Spinal cord (tissue), 10 donors: ENCODE data around the gene TTC19. TPM values are rescaled to one million over a fixed set of nuclear protein-coding genes. Genes with fewer than 3 reads are reported as not detected.

Experiments
- DNase-seq, 6 donors: peaks; one replicate each; pipeline versions ENCODE4 v3.0.0 to v3.0.0-alpha.2; 2013 to 2015; ENCODE audit warnings: low spot score in 6 of 6, low read depth in 4 of 6
- H3K27ac ChIP-seq: one replicate; pipeline ENCODE4 v1.5.1; 2013; ENCODE audit warnings: low read depth, low read length, control low read depth
- H3K27me3 ChIP-seq: one replicate; pipeline ENCODE4 v1.6.1; 2013; ENCODE audit warnings: low read length; ENCODE audit not compliant: control insufficient read depth, insufficient read depth
- H3K36me3 ChIP-seq: one replicate; pipeline ENCODE4 v1.6.1; 2013; ENCODE audit warnings: low read length; ENCODE audit not compliant: control insufficient read depth, insufficient read depth
- H3K4me1 ChIP-seq: one replicate; pipeline ENCODE4 v1.6.1; 2013; ENCODE audit warnings: low read length; ENCODE audit not compliant: control insufficient read depth, insufficient read depth
- H3K4me3 ChIP-seq: one replicate; pipeline ENCODE4 v1.5.1; 2013; ENCODE audit warnings: low read depth, low read length, control low read depth
- H3K9me3 ChIP-seq: one replicate; pipeline ENCODE4 v1.6.1; 2013; ENCODE audit warnings: low read length; ENCODE audit not compliant: control insufficient read depth, insufficient read depth
- WGBS: methylation state at CpG from one replicate; pipeline ENCODE4 v1.1.5; 2013; ENCODE audit warnings: missing lambda C conversion rate; ENCODE audit not compliant: insufficient coverage; 5-methylcytosine and 5-hydroxymethylcytosine counted together
- polyA plus RNA-seq, 2 donors: library from polyadenylated mRNA; unstranded; fragments of 120-200 nt; gene quantifications; one replicate each; pipeline ENCODE4 v1.2.1, GENCODE V29; 2013; ENCODE audit not compliant: insufficient read length in 2 of 2
- total RNA-seq, 2 donors: library from RNA; depleted of rRNA in 1 of 2; stranded (reverse); fragments of 120-200 nt in 1 of 2; fragments of >200 nt in 1 of 2; gene quantifications; one replicate each; pipeline versions ENCODE4 v1.2.3 to v1.2.4, GENCODE V29; 2013 to 2014
- donor health status: healthy.

TTC19 gene
- total and polyA plus RNA-seq, 4 donors: 56.8 to 69.6 (median 62.1) TPM

GRCh38 chr17:15981646-15982580 lies 17.7 kb upstream of the TTC19 start:
- DNase-seq: no peak
- Histone ChIP-seq H3K9me3 (no peaks in the 10 kb centered on the region), H3K27ac (no peak overlapping the region), H3K36me3 (peaks cover 36% of the 10 kb centered on the region), H3K4me1 (no peaks in the 10 kb centered on the region), H3K27me3 (no peaks in the 10 kb centered on the region), H3K4me3 (no peak overlapping the region)
- WGBS: 83% methylated on average over 2 of the region's 5 CpGs

GRCh38 chr17:15996322-15996721 lies 3.3 kb upstream of the TTC19 start:
- WGBS: 100% methylated on average over 4 of the region's 6 CpGs
- Histone ChIP-seq H3K9me3 (no peaks in the 10 kb centered on the region), H3K27me3 (no peaks in the 10 kb centered on the region), H3K36me3 (peaks cover 17% of the 10 kb centered on the region), H3K4me1 (peaks cover 9% of the 10 kb centered on the region), H3K27ac (no peak overlapping the region), H3K4me3 (no peak overlapping the region)
- no peak for DNase-seq

- Histone ChIP-seq H3K9me3 (no peaks in the 10 kb centered on the region), H3K27me3 (no peaks in the 10 kb centered on the region), H3K36me3 (peaks cover 16% of the 10 kb centered on the region), H3K4me3 (no peak overlapping the region), H3K4me1 (peaks cover 9% of the 10 kb centered on the region), H3K27ac (no peak overlapping the region)
- no peak for DNase-seq
- WGBS: no CpG with 5 or more reads among the region's 4 CpGs
These were observed 1.5 kb upstream of the TTC19 start for GRCh38 chr17:15998031-15998562.

GRCh38 chr17:15999974-16000827 lies 577 bp downstream of the TTC19 start:
- WGBS: 1% methylated on average over 56 of the region's 64 CpGs
- no peaks in the 10 kb centered on the region for H3K9me3 ChIP-seq
- peak overlapping the region; percentile 97 for H3K27ac ChIP-seq
- peak overlapping the region; percentile 79 for H3K4me3 ChIP-seq
- peaks cover 27% of the 10 kb centered on the region for H3K36me3 ChIP-seq
- peaks cover 9% of the 10 kb centered on the region for H3K4me1 ChIP-seq
- H3K27me3 ChIP-seq: no peaks in the 10 kb centered on the region
- DNase-seq: peak in 5 of 6 donors; percentile 17 to 73 (median 20)

- peaks cover 30% of the 10 kb centered on the region for H3K36me3 ChIP-seq
These were observed 1.7 kb downstream of the TTC19 start for GRCh38 chr17:16001226-16001897.

GRCh38 chr17:16002708-16003260 lies 3.2 kb downstream of the TTC19 start:
- 100% methylated on average over 1 of the region's 2 CpGs for whole genome bisulfite sequencing
- peaks cover 9% of the 10 kb centered on the region for H3K4me1 ChIP-seq
- H3K27ac ChIP-seq: no peak overlapping the region
- H3K9me3 ChIP-seq: no peaks in the 10 kb centered on the region
- no peaks in the 10 kb centered on the region for H3K27me3 ChIP-seq
- DNase-seq: no peak
- peaks cover 25% of the 10 kb centered on the region for H3K36me3 ChIP-seq
- H3K4me3 ChIP-seq: no peak overlapping the region

More at GRCh38 chr17:16001226-16001897, 1.7 kb downstream of the TTC19 start:
- Histone ChIP-seq H3K9me3 (no peaks in the 10 kb centered on the region), H3K27ac (no peak overlapping the region), H3K27me3 (no peaks in the 10 kb centered on the region), H3K4me3 (no peak overlapping the region), H3K4me1 (peaks cover 9% of the 10 kb centered on the region)
- no peak for DNase-seq

- DNase-seq: no peak
- Histone ChIP-seq H3K4me3 (no peak overlapping the region), H3K27ac (no peak overlapping the region), H3K36me3 (peaks cover 29% of the 10 kb centered on the region), H3K27me3 (no peaks in the 10 kb centered on the region), H3K9me3 (no peaks in the 10 kb centered on the region), H3K4me1 (peaks cover 7% of the 10 kb centered on the region)
- no CpG with 5 or more reads among the region's 1 CpG for WGBS
These were observed 4.2 kb downstream of the TTC19 start for GRCh38 chr17:16003841-16004240.

- Histone ChIP-seq H3K9me3 (no peaks in the 10 kb centered on the region), H3K36me3 (peaks cover 36% of the 10 kb centered on the region), H3K4me3 (no peak overlapping the region), H3K27me3 (no peaks in the 10 kb centered on the region), H3K4me1 (peaks cover 3% of the 10 kb centered on the region), H3K27ac (no peak overlapping the region)
- WGBS: 100% methylated on average over 1 of the region's 1 CpG
- DNase-seq: no peak
These were observed 6.0 kb downstream of the TTC19 start for GRCh38 chr17:16005636-16006035.

- Histone ChIP-seq H3K9me3 (no peaks in the 10 kb centered on the region), H3K4me1 (no peaks in the 10 kb centered on the region), H3K4me3 (no peak overlapping the region), H3K36me3 (peaks cover 42% of the 10 kb centered on the region), H3K27me3 (no peaks in the 10 kb centered on the region), H3K27ac (no peak overlapping the region)
- DNase-seq: no peak
- 100% methylated on average over 1 of the region's 3 CpGs for WGBS
These were observed 7.8 kb downstream of the TTC19 start for GRCh38 chr17:16007439-16007838.
